HUES48 (cell line): ENCODE results near the gene CTCF.

Experiments used
- H3K27ac ChIP-seq: one replicate; pipeline ENCODE4 v1.7.0; 2013; ENCODE audit warnings: low read depth, low read length, inconsistent platforms
- H3K27me3 ChIP-seq: 2 replicates; pipeline ENCODE4 v1.6.1; 2013; ENCODE audit warnings: mild to moderate bottlenecking, low read length; ENCODE audit not compliant: control insufficient read depth, insufficient read depth
- H3K36me3 ChIP-seq: 2 replicates; pipeline ENCODE4 v1.6.1; 2013; ENCODE audit warnings: low read length; ENCODE audit not compliant: control insufficient read depth, insufficient read depth
- H3K4me1 ChIP-seq: 2 replicates; pipeline ENCODE4 v1.6.1; 2013; ENCODE audit warnings: mild to moderate bottlenecking, low read length; ENCODE audit not compliant: control insufficient read depth, insufficient read depth
- H3K4me3 ChIP-seq: 2 replicates; pipeline ENCODE4 v1.5.1; 2013; ENCODE audit warnings: mild to moderate bottlenecking, low read depth, low read length
- H3K9ac ChIP-seq: 2 replicates; pipeline ENCODE4 v1.6.1; 2013; ENCODE audit warnings: mild to moderate bottlenecking, low read depth, low read length, moderate library complexity
- H3K9me3 ChIP-seq: 2 replicates; pipeline ENCODE4 v1.6.1; 2013; ENCODE audit warnings: low read length; ENCODE audit not compliant: control insufficient read depth, insufficient read depth

The CTCF gene

DNA sequence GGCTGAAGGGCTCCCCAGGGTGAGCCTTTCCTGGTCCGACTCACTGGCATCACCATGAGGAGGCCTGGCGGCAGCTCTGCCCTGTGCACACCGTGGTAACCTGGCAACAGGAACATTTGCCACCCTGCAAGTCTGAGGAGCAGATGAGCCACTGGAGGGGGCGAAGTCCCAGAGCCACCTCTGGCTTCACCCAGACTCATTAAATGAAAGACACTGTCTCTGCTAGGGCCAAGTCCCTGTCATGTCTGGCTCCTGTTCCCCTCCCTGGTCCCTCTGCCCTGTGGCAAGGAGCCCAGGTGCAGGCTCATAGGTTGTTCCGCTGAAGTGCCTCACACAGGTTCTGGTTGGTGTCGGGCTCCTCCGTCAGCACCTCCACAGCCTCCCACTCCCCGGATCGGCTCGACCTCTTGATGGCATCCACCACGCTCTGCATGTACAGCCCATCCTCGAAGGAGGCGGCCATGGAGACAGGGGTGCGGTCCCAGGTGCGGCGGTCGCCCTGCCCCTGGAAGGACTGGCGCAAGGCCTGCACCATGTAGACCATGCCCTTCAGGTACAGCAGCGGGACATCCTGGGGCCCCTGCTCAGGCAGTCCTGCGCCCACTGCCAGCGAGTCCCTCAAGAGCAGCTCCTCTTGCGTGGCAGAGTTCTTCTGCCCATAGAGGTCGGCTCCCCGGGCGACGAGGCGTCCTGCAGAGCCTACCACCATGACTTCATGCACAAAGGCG is 112.7 kb downstream of the CTCF start:
- H3K4me1 ChIP-seq = no peaks in the 10 kb centered on the region
- no peak overlapping the region for H3K27ac ChIP-seq
- no peak overlapping the region for H3K4me3 ChIP-seq
- H3K27me3 ChIP-seq = no peaks in the 10 kb centered on the region
- peaks cover 4% of the 10 kb centered on the region; the same call in 1 of the 2 replicates for H3K36me3 ChIP-seq
- H3K9ac ChIP-seq = no peak overlapping the region
- H3K9me3 ChIP-seq = no peaks in the 10 kb centered on the region

DNA sequence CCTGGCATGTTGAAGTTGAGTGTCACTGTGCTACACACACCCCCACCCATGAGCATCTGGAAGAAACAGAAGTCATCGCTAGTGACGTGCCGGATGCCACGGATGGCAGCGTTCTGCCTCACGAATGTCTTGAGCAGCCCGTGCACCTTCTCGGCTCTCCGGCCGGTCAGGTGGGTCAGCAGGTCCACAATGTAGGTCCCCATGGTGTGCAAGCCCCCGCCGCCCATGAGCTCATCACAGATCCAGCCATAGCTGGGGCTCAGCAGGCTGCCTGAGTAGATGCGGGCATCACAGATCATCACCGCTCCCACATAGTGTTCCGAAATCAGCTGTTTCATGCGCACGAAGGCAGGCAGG is 113.2 kb downstream of the CTCF start:
- Histone ChIP-seq H3K9ac (no peak overlapping the region), H3K4me3 (no peak overlapping the region), H3K27ac (no peak overlapping the region), H3K36me3 (peaks cover 4% of the 10 kb centered on the region; the same call in 1 of the 2 replicates), H3K9me3 (no peaks in the 10 kb centered on the region), H3K4me1 (no peaks in the 10 kb centered on the region), H3K27me3 (no peaks in the 10 kb centered on the region)

DNA sequence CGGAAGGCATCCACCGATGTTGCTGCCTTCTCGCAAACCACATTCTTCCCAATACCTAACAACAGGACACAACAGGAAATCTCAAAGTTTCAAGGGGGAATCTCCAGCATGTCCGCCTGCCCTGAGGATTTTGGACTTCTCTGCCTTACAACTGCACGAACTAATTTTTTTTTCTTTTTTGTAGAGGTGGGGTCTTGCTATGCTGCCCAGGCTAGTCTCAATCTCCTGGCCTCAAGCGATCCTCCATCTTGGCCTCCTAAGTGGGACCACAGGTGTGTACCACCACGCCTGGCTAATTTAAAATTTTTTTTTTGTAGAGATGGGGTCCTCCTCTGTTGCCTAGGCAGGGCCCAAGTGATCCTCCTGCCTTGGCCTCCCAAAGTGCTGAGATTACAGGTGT is 113.7 kb downstream of the CTCF start:
- no peak overlapping the region for H3K9ac ChIP-seq
- H3K9me3 ChIP-seq = no peaks in the 10 kb centered on the region
- H3K27me3 ChIP-seq = no peaks in the 10 kb centered on the region
- H3K27ac ChIP-seq = no peak overlapping the region
- no peaks in the 10 kb centered on the region for H3K4me1 ChIP-seq
- peaks cover 7% of the 10 kb centered on the region; the same call in 1 of the 2 replicates for H3K36me3 ChIP-seq
- no peak overlapping the region for H3K4me3 ChIP-seq

DNA sequence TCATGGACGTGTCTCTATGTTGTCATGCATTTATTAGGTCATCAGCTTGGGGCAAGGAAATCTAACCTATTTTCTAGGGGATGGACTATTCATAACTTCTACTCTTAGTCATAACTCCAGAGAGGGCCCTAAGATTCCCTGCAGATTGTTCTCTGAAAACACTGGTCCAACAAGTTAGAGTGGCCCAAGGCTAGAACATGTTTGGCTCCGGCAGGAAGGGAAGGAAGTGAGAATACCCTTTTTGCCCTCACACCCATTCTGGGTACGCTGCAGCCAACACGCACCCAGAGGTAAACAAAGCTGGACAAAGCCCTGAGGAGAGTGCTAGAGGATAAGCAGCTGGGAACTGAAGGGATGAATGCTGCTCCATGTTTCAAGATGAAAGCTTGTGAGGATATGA is 114.2 kb downstream of the CTCF start:
- Histone ChIP-seq H3K9ac (no peak overlapping the region), H3K4me1 (no peaks in the 10 kb centered on the region)

DNA sequence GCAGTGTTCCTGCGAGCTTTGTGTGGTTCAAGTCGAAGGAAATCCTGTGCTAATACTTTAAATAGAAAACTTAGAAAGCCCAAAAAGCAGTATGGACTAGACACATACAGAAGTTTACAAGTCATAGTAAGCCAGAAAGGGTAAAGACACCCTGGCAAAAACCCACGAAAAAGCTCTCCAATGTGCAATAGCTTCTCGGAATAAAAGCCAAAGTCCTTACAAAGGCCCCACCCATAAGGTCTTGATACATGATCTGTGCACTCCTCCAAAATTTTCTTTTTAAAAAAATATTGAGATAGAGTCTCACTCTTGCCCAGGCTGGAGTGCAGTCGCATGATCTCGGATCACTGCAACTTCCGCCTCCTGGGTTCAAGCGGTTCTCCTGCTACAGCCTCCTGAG is 114.6 kb downstream of the CTCF start:
- Histone ChIP-seq H3K9ac (no peak overlapping the region), H3K27ac (no peak overlapping the region), H3K27me3 (no peaks in the 10 kb centered on the region), H3K36me3 (peaks cover 10% of the 10 kb centered on the region; the same call in 1 of the 2 replicates), H3K9me3 (no peaks in the 10 kb centered on the region), H3K4me3 (no peak overlapping the region), H3K4me1 (no peaks in the 10 kb centered on the region)

More for the DNA sequence above, 114.2 kb downstream of the CTCF start:
- Histone ChIP-seq H3K36me3 (peaks cover 10% of the 10 kb centered on the region; the same call in 1 of the 2 replicates), H3K4me3 (no peak overlapping the region), H3K9me3 (no peaks in the 10 kb centered on the region), H3K27me3 (no peaks in the 10 kb centered on the region), H3K27ac (no peak overlapping the region)

DNA sequence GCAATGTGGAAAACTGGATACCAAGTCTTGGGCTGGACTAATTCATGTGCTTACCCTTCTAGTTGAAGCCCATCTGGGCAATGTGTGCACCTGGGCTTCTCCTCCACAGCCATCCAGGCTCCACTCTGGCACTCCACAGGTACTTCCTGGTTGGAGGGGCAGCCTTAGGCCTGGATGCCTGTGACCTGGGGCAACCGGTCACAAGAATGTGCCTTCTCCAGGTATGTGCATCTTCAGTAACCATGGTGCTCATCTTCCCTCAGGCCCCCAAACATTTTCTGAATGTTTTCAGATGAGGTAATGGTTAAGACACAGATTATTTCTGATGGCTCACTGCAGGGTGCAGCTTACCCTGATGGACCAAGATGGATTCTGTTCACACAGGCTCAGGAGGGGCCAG is 115.4 kb downstream of the CTCF start:
- Histone ChIP-seq H3K9ac (no peak overlapping the region), H3K36me3 (peaks cover 14% of the 10 kb centered on the region; the same call in 1 of the 2 replicates), H3K27ac (no peak overlapping the region), H3K4me3 (no peak overlapping the region), H3K27me3 (no peaks in the 10 kb centered on the region), H3K4me1 (no peaks in the 10 kb centered on the region), H3K9me3 (no peaks in the 10 kb centered on the region)

DNA sequence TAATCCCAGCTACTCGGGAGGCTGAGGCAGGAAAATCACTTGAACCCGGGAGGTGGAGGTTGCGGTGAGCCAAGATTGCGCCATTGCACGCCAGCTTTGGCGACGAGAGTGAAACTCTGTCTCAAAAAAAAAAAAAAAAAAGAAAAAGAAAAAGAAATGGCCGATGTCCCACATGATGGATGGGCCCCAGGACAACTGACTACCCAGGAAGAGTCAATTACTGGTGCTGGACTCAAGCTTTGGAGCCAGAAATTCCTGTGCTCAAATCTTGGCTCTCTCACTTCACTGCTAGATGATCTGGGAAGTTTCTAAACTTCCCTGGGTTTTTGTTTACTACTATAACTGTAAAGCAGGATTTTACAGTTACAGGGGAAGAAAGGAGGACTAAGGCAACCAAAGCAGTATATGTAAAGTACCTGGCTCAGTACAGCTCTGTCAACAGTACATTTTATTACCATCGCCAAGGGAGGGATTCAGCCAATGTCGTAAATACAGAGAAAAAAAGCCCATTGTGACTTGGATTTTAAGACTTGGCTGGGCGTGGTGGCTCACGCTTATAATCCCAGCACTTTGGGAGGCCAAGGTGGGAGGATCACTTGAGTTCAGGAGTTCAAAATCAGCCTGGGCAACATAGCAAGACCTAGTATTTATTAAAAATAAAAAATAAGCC is 116.2 kb downstream of the CTCF start:
- Histone ChIP-seq H3K4me1 (no peaks in the 10 kb centered on the region), H3K4me3 (no peak overlapping the region), H3K27me3 (no peaks in the 10 kb centered on the region), H3K36me3 (peaks cover 21% of the 10 kb centered on the region), H3K9me3 (no peaks in the 10 kb centered on the region), H3K9ac (no peak overlapping the region), H3K27ac (no peak overlapping the region)

DNA sequence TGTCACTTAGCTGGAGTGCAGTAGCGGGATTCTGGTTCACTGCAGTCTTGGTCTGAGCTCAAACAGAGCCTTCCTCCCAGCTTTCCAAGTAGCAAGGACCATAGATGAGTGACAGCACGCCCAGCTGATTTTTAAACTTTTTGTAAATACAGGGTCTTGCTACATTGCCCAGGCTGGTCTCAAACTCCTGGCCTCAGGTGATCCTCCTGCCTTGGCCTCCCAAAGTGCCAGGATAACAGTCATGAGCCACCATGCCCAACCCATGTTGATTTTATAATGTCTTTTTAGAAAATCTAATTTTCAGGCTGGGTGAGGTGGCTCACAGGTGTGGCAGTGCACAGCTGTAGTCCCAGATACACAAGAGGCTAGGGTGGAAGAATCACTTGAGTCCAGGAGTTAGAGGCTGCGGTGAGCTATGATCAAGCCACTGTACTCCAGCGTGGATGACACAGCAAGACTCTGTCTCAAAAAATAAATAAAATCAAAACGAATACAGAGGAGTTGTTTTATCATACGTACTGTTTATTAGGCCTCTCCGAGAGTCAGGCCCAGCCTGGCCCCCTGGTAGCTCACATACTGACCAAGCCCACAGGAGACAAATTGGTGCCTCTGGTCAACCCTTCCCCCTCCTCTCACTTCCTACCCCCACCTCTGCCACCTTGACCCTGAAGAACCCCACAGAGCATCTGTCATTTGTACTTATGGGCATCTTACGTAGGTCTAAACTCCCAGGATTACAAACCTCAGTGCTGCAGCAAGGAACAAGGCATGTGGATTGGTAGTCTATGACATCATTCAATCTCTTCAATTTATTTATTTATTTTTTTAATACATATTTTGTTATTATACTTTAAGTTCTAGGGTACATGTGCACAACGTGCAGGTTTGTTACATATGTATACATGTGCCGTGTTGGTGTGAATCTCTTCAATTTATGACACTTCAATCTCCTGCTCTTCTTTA is 117.9 kb downstream of the CTCF start:
- Histone ChIP-seq H3K9ac (no peak overlapping the region), H3K4me1 (no peaks in the 10 kb centered on the region), H3K27ac (no peak overlapping the region), H3K4me3 (no peak overlapping the region), H3K36me3 (peaks cover 33% of the 10 kb centered on the region), H3K9me3 (no peaks in the 10 kb centered on the region), H3K27me3 (no peaks in the 10 kb centered on the region)

DNA sequence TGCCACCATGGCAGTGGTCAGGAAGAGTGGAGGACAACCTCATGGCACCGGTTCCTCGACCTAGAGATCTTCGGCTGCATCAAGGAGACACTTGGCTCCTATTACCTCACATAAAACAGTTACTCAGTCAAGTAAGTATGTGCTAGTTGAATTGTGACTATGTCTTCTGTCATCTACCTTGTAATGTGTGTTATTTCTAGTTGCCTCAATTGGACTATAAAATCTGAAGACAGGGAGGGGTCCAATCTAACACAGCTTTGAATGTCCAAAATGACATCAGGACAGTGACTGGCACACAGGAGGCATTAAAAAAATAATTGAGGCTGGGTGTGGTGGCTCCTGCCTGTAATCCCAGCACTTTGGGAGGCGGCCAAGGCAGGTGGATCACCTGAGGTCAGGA is 121.4 kb downstream of the CTCF start:
- no peaks in the 10 kb centered on the region for H3K9me3 ChIP-seq
- no peak overlapping the region for H3K9ac ChIP-seq
- H3K4me3 ChIP-seq = no peak overlapping the region
- peaks cover 38% of the 10 kb centered on the region for H3K36me3 ChIP-seq
- H3K27me3 ChIP-seq = no peaks in the 10 kb centered on the region
- H3K4me1 ChIP-seq = no peaks in the 10 kb centered on the region
- H3K27ac ChIP-seq = no peak overlapping the region

DNA sequence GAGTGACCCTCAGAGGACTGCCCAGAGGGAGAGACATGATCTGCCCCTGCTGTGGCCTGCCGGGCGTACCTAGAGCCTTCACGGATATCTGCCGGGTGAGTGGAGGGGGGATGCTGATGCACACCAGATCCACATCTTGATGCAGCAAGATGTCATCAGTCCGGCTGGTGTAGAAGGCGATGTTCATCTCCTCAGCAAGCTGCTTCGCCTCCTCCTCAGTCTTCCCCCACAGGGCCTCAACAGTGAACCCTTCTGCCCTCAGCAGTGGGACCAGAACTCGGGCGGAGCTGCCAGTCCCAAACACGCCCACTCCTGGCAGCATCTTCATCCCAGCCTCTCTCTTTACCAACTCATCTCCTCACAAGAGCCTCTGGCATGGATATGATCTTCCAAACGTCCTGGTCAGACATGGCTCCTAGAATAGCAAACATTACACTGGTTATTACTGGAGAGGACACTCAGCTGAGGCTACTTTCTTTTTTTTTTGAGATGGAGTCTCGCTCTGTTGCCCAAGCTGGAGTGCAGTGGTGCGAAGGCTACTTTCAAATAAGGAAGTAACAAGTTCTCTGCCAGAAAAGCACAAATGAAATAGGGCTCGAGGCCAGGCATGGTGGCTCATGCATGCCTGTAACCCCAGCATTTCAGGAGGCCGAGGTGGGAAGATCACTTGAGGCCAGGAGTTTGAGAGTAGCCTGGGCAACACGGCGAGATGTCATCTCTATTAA is 123.2 kb downstream of the CTCF start:
- Histone ChIP-seq H3K4me1 (no peaks in the 10 kb centered on the region), H3K27me3 (no peaks in the 10 kb centered on the region), H3K9me3 (no peaks in the 10 kb centered on the region), H3K9ac (no peak overlapping the region), H3K4me3 (no peak overlapping the region), H3K36me3 (peaks cover 38% of the 10 kb centered on the region), H3K27ac (no peak overlapping the region)
